ENCODE results near the gene CLEC2B. TPM values are rescaled to one million over a fixed set of nuclear protein-coding genes. Genes with fewer than 3 reads are reported as not detected.

Gene CLEC2B
- polyA plus RNA-seq, 1 of the 3 experiments (the other 2 are of a cell fraction): not detected

DNA sequence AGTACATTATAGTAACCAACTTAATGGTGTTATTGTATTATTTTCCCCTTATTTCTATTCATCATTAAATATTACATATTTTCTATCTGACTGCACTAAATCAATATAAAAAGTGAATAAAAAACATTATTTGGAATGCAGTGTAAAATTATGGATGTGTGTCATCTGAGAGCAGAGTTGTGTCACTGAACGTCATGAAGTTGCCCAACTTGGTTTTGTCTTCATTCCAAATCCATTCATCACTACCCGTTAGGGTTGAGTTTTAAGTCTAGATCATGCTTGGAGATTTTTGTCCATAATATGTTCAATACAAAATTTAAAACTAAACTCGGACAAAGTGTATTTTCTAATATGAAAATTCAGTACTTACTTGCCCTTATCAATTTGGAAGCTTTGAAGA is 25.7 kb downstream of the CLEC2B start:
- Histone ChIP-seq H3F3A (replicated peaks; ENCODE audit: insufficient read depth) (no peaks in the 10 kb centered on the region), H3K9me2 (no peaks in the 10 kb centered on the region), H3K9ac (no peak overlapping the region), H3K4me1 (ENCODE audit: control insufficient read depth in 1 of 2, insufficient read depth in 2 of 2, low read depth in 1 of 2, low read length in 1 of 2) (no peaks in the 10 kb centered on the region), H3K27ac (ENCODE audit: low read depth in 2 of 2, low read length in 1 of 2) (no peak overlapping the region), H3K9me3 (no peaks in the 10 kb centered on the region), H2AFZ (ENCODE audit: low read depth) (no peak overlapping the region), H3K27me3 (ENCODE audit: insufficient read depth) (no peaks in the 10 kb centered on the region), H3K79me2 (ENCODE audit: insufficient read depth) (no peaks in the 10 kb centered on the region), H3K4me2 (no peak overlapping the region), H3K36me3 (replicated peaks in 1 of 2; ENCODE audit: control insufficient read depth in 1 of 2, insufficient read depth in 2 of 2, low read length in 1 of 2) (no peaks in the 10 kb centered on the region), H3K4me3 (ENCODE audit: low read depth in 2 of 2, low read length in 1 of 2) (no peak overlapping the region), H4K20me1 (ENCODE audit: insufficient read depth) (no peaks in the 10 kb centered on the region)
- 6% methylated on average over 3 of the region's 3 CpGs for WGBS (ENCODE audit: low lambda C conversion rate)
- TF ChIP-seq, protein P1, sequence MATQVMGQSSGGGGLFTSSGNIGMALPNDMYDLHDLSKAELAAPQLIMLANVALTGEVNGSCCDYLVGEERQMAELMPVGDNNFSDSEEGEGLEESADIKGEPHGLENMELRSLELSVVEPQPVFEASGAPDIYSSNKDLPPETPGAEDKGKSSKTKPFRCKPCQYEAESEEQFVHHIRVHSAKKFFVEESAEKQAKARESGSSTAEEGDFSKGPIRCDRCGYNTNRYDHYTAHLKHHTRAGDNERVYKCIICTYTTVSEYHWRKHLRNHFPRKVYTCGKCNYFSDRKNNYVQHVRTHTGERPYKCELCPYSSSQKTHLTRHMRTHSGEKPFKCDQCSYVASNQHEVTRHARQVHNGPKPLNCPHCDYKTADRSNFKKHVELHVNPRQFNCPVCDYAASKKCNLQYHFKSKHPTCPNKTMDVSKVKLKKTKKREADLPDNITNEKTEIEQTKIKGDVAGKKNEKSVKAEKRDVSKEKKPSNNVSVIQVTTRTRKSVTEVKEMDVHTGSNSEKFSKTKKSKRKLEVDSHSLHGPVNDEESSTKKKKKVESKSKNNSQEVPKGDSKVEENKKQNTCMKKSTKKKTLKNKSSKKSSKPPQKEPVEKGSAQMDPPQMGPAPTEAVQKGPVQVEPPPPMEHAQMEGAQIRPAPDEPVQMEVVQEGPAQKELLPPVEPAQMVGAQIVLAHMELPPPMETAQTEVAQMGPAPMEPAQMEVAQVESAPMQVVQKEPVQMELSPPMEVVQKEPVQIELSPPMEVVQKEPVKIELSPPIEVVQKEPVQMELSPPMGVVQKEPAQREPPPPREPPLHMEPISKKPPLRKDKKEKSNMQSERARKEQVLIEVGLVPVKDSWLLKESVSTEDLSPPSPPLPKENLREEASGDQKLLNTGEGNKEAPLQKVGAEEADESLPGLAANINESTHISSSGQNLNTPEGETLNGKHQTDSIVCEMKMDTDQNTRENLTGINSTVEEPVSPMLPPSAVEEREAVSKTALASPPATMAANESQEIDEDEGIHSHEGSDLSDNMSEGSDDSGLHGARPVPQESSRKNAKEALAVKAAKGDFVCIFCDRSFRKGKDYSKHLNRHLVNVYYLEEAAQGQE (IDR thresholded peaks at IDR 0.05; ENCODE audit: low read depth, low read length): no peak
- TF ChIP-seq NFIC (IDR thresholded peaks at IDR 0.05; ENCODE audit: borderline replicate concordance) (no peak), YY1 (IDR thresholded peaks at IDR 0.05; ENCODE audit: low read depth) (no peak), JUND (IDR thresholded peaks at IDR 0.05) (no peak), FOXJ3 (CRISPR knock-in tag; IDR thresholded peaks at IDR 0.05) (no peak), SMC3 (IDR thresholded peaks at IDR 0.05; ENCODE audit: low read depth, low read length) (no peak), EP300 (IDR thresholded peaks at IDR 0.05; ENCODE audit: borderline replicate concordance in 1 of 2, low read depth in 1 of 2, low read length in 1 of 2) (no peak), GABPA (IDR thresholded peaks at IDR 0.05; ENCODE audit: low read depth) (no peak), TEAD4 (IDR thresholded peaks at IDR 0.05; ENCODE audit: borderline replicate concordance, insufficient read depth) (no peak), MXI1 (IDR thresholded peaks at IDR 0.05; ENCODE audit: low read depth, low read length) (no peak), PBX3 (IDR thresholded peaks at IDR 0.05) (no peak), POLR2AphosphoS5 (IDR thresholded peaks at IDR 0.05; ENCODE audit: low read depth, low read length) (no peak), MEF2A (IDR thresholded peaks at IDR 0.05; ENCODE audit: borderline replicate concordance, low read depth) (no peak), GATA2 (CRISPR knock-in tag; IDR thresholded peaks at IDR 0.05) (no peak)
- TF ChIP-seq, protein P2, sequence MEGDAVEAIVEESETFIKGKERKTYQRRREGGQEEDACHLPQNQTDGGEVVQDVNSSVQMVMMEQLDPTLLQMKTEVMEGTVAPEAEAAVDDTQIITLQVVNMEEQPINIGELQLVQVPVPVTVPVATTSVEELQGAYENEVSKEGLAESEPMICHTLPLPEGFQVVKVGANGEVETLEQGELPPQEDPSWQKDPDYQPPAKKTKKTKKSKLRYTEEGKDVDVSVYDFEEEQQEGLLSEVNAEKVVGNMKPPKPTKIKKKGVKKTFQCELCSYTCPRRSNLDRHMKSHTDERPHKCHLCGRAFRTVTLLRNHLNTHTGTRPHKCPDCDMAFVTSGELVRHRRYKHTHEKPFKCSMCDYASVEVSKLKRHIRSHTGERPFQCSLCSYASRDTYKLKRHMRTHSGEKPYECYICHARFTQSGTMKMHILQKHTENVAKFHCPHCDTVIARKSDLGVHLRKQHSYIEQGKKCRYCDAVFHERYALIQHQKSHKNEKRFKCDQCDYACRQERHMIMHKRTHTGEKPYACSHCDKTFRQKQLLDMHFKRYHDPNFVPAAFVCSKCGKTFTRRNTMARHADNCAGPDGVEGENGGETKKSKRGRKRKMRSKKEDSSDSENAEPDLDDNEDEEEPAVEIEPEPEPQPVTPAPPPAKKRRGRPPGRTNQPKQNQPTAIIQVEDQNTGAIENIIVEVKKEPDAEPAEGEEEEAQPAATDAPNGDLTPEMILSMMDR (IDR thresholded peaks at IDR 0.05): no peak
- TF ChIP-seq, protein P3, sequence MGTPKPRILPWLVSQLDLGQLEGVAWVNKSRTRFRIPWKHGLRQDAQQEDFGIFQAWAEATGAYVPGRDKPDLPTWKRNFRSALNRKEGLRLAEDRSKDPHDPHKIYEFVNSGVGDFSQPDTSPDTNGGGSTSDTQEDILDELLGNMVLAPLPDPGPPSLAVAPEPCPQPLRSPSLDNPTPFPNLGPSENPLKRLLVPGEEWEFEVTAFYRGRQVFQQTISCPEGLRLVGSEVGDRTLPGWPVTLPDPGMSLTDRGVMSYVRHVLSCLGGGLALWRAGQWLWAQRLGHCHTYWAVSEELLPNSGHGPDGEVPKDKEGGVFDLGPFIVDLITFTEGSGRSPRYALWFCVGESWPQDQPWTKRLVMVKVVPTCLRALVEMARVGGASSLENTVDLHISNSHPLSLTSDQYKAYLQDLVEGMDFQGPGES (IDR thresholded peaks at IDR 0.05; ENCODE audit: low read depth, low read length): no peak
- CTCF ChIA-PET: no interaction called here
- DNase-seq: no peak
- POLR2A ChIA-PET: no interaction called here

Data from SK-N-SH (cell line).